AG09309 (cell line): Measurements from ENCODE around the gene TLK1.

ENCODE experiments used
- DNase-seq: peaks from one replicate; pipeline ENCODE4 v3.0.0-alpha.2; 2010; ENCODE audit warnings: low read depth
- H3K4me3 ChIP-seq: 2 replicates; pipeline ENCODE4 v1.5.1; 2011; ENCODE audit warnings: mild to moderate bottlenecking, low read depth, low read length, moderate library complexity; ENCODE audit not compliant: control insufficient read depth
- CTCF ChIP-seq: IDR thresholded peaks from 2 replicates; pipeline ENCODE4 v1.5.1; 2011; ENCODE audit warnings: mild to moderate bottlenecking, low read depth, low read length, inconsistent platforms; ENCODE audit not compliant: insufficient read depth, control insufficient read depth; ENCODE audit errors: missing control alignments

The TLK1 gene

GRCh38 chr2:171034315-171034714 is 126.4 kb downstream of the TLK1 start:
- TF ChIP-seq CTCF = no peak
- no peak overlapping the region for H3K4me3 ChIP-seq
- DNase-seq = no peak

GRCh38 chr2:171025214-171025613 is 135.5 kb downstream of the TLK1 start:
- no peak overlapping the region for H3K4me3 ChIP-seq
- no peak for DNase-seq
- no peak for TF ChIP-seq CTCF

- no peak for DNase-seq
- TF ChIP-seq CTCF = no peak
- H3K4me3 ChIP-seq = no peak overlapping the region
Measured at GRCh38 chr2:171018522-171018921, 142.2 kb downstream of the TLK1 start.

- H3K4me3 ChIP-seq = no peak overlapping the region
- no peak for DNase-seq
- no peak for TF ChIP-seq CTCF
Measured at GRCh38 chr2:171016125-171016524, 144.6 kb downstream of the TLK1 start.

- no peak overlapping the region for H3K4me3 ChIP-seq
- DNase-seq = no peak
- TF ChIP-seq CTCF = no peak
Measured at GRCh38 chr2:171013851-171014250, 146.8 kb downstream of the TLK1 start.

GRCh38 chr2:171009386-171009785 is 151.3 kb downstream of the TLK1 start:
- no peak for TF ChIP-seq CTCF
- no peak overlapping the region for H3K4me3 ChIP-seq
- no peak for DNase-seq
